AG04450 (cell line): Measurements from ENCODE around the gene POFUT1. TPM values are rescaled to one million over a fixed set of nuclear protein-coding genes. Genes with fewer than 3 reads are reported as not detected.

Experiments used
- CTCF ChIA-PET: fragments of 300-600, 350-600 bp; formaldehyde crosslinking; extraction: SDS; loops from one replicate; lab custom pipeline; 2022; ENCODE audit warnings: antibody characterized with exemption, inconsistent platforms; lab: Charles Lee
- POLR2A ChIA-PET: fragments of 350-600 bp; formaldehyde crosslinking; extraction: SDS; loops from one replicate; lab custom pipeline; 2021; ENCODE audit warnings: antibody characterized with exemption, inconsistent platforms; lab: Yijun Ruan, JAX
- DNase-seq: peaks from one replicate; pipeline ENCODE4 v3.0.0-alpha.2; 2011; ENCODE audit warnings: low read depth, low spot score
- H3K27ac ChIP-seq: one replicate; pipeline ENCODE4 v1.5.1; 2012; ENCODE audit warnings: low read depth, low read length, control low read depth
- H3K27me3 ChIP-seq: one replicate; pipeline ENCODE4 v1.6.0; 2012; ENCODE audit warnings: low read length; ENCODE audit not compliant: control insufficient read depth, insufficient read depth
- H3K4me3 ChIP-seq: 2 replicates; pipeline ENCODE4 v1.5.1; 2011; ENCODE audit warnings: mild to moderate bottlenecking, low read depth, low read length, control low read depth
- H3K9me3 ChIP-seq: 2 replicates; pipeline ENCODE4 v1.5.1; 2012; ENCODE audit warnings: low read length; ENCODE audit not compliant: control insufficient read depth, insufficient read depth
- CTCF ChIP-seq: IDR thresholded peaks from 2 replicates; pipeline ENCODE4 v1.5.1; 2011; ENCODE audit warnings: low read depth, low read length, control low read depth, inconsistent platforms
- polyA plus RNA-seq: library from polyadenylated mRNA; depleted of rRNA; stranded (reverse); fragments of >200 nt; gene quantifications from 2 replicates; pipeline ENCODE4 v1.2.3, GENCODE V29; 2011

Gene POFUT1
- polyA plus RNA-seq, 1 experiment, result 40.2 TPM

GRCh38 chr20:32160341-32160740 is 47.3 kb upstream of the POFUT1 start:
- TF ChIP-seq CTCF, result no peak
- Histone ChIP-seq H3K27me3 (no peaks in the 10 kb centered on the region), H3K27ac (no peak overlapping the region), H3K9me3 (no peaks in the 10 kb centered on the region), H3K4me3 (no peak overlapping the region)
- CTCF ChIA-PET, result no interaction called here
- no peak for DNase-seq
- POLR2A ChIA-PET, result no interaction called here

- POLR2A ChIA-PET, result no interaction called here
- no peaks in the 10 kb centered on the region for H3K9me3 ChIP-seq
- CTCF ChIA-PET, result no interaction called here
- no peak for TF ChIP-seq CTCF
- no peak for DNase-seq
- no peak overlapping the region for H3K27ac ChIP-seq
- no peaks in the 10 kb centered on the region for H3K27me3 ChIP-seq
- no peak overlapping the region for H3K4me3 ChIP-seq
Measured at GRCh38 chr20:32162351-32162750, 45.3 kb upstream of the POFUT1 start.

- H3K4me3 ChIP-seq, result no peak overlapping the region
- ChIA-PET CTCF (no interaction called here), POLR2A (no interaction called here)
- H3K27me3 ChIP-seq, result no peaks in the 10 kb centered on the region
- DNase-seq, result no peak
- no peak overlapping the region for H3K27ac ChIP-seq
- no peak for TF ChIP-seq CTCF
- H3K9me3 ChIP-seq, result no peaks in the 10 kb centered on the region
Measured at GRCh38 chr20:32163951-32164350, 43.7 kb upstream of the POFUT1 start.

GRCh38 chr20:32164984-32165735 is 42.5 kb upstream of the POFUT1 start:
- no peaks in the 10 kb centered on the region for H3K27me3 ChIP-seq
- no peak overlapping the region for H3K27ac ChIP-seq
- H3K9me3 ChIP-seq, result no peaks in the 10 kb centered on the region
- DNase-seq, result no peak
- ChIA-PET POLR2A (no interaction called here), CTCF (no interaction called here)
- H3K4me3 ChIP-seq, result no peak overlapping the region
- TF ChIP-seq CTCF, result no peak

- CTCF ChIA-PET, result no interaction called here
Measured at GRCh38 chr20:32165836-32166545, 41.7 kb upstream of the POFUT1 start.

More at GRCh38 chr20:32165836-32166545, 41.7 kb upstream of the POFUT1 start:
- no peak for DNase-seq
- TF ChIP-seq CTCF, result no peak
- Histone ChIP-seq H3K27me3 (no peaks in the 10 kb centered on the region), H3K27ac (no peak overlapping the region), H3K4me3 (no peak overlapping the region), H3K9me3 (no peaks in the 10 kb centered on the region)
- POLR2A ChIA-PET, result no interaction called here
